HEK293 (cell line): ENCODE measurements around the gene CLMN.

ENCODE experiments used
- CTCF ChIA-PET: fragments of 350-600 bp; formaldehyde crosslinking; extraction: SDS; loops from one replicate; lab custom pipeline; 2021; ENCODE audit warnings: antibody characterized with exemption; lab: Yijun Ruan, JAX
- POLR2A ChIA-PET: fragments of 300-600 bp; formaldehyde crosslinking; extraction: SDS; loops from one replicate; lab custom pipeline; 2020; ENCODE audit warnings: antibody characterized with exemption, inconsistent platforms; lab: Yijun Ruan, JAX
- H3K27ac ChIP-seq: fragments of 200-500 bp; sonication (Bioruptor generic); 2 replicates; pipeline ENCODE4 v1.5.1; 2014; ENCODE audit warnings: low read depth, low read length, control low read depth, inconsistent platforms; ENCODE audit errors: extremely low read depth
- H3K36me3 ChIP-seq, 2 experiments: fragments of 200-500 bp in 1 of 2; sonication (Bioruptor generic) in 1 of 2; 1 replicate in 1 of 2; 2 replicates in 1 of 2; pipeline ENCODE4 v1.5.1; 2014 to 2017; ENCODE audit warnings: inconsistent platforms in 2 of 2, low read length in 2 of 2; ENCODE audit not compliant: control insufficient read depth in 2 of 2, insufficient read depth in 1 of 2
- H3K4me1 ChIP-seq: fragments of 200-500 bp; sonication (Bioruptor generic); 2 replicates; pipeline ENCODE4 v1.5.1; 2014; ENCODE audit warnings: mild to moderate bottlenecking, low read length, inconsistent platforms; ENCODE audit not compliant: control insufficient read depth, insufficient read depth
- H3K4me3 ChIP-seq: 2 replicates; pipeline ENCODE4 v1.5.1; 2011; ENCODE audit warnings: low read depth, mild to moderate bottlenecking, control low read depth, low read length, moderate library complexity
- H3K9me3 ChIP-seq: fragments of 200-500 bp; sonication (Bioruptor generic); 2 replicates; pipeline ENCODE4 v1.5.1; 2014; ENCODE audit warnings: low read depth, low read length, inconsistent platforms; ENCODE audit not compliant: control insufficient read depth, insufficient read depth
- FEZF1 ChIP-seq: fragments of 450-650 bp; formaldehyde crosslinking; IDR thresholded peaks from 2 replicates; pipeline ENCODE4 v1.5.1; 2016; ENCODE audit warnings: missing biosample characterization, missing genetic modification characterization
- OVOL3 ChIP-seq: fragments of 450-650 bp; formaldehyde crosslinking; IDR thresholded peaks from 2 replicates; pipeline ENCODE4 v1.5.1; 2016; ENCODE audit warnings: missing biosample characterization, missing genetic modification characterization
- SCRT2 ChIP-seq: fragments of 450-650 bp; formaldehyde crosslinking; IDR thresholded peaks from 2 replicates; pipeline ENCODE4 v1.5.1; 2016; ENCODE audit warnings: missing biosample characterization, missing genetic modification characterization
- ZBTB21 ChIP-seq: fragments of 450-650 bp; formaldehyde crosslinking; IDR thresholded peaks from 2 replicates; pipeline ENCODE4 v1.5.1; 2017; ENCODE audit warnings: missing biosample characterization, missing genetic modification characterization
- ZFHX2 ChIP-seq: fragments of 450-650 bp; formaldehyde crosslinking; conservative IDR thresholded peaks from 2 replicates; pipeline ENCODE4 v1.5.1; 2016; ENCODE audit warnings: missing biosample characterization, missing genetic modification characterization
- ZIC2 ChIP-seq: fragments of 450-650 bp; formaldehyde crosslinking; IDR thresholded peaks from 2 replicates; pipeline ENCODE4 v1.5.1; 2016; ENCODE audit warnings: missing biosample characterization, missing genetic modification characterization
- ZNF140 ChIP-seq: fragments of 450-650 bp; formaldehyde crosslinking; IDR thresholded peaks from 2 replicates; pipeline ENCODE4 v1.5.1; 2016; ENCODE audit warnings: missing biosample characterization, missing genetic modification characterization
- ZNF169 ChIP-seq: fragments of 450-650 bp; formaldehyde crosslinking; IDR thresholded peaks from 2 replicates; pipeline ENCODE4 v1.5.1; 2016; ENCODE audit warnings: missing biosample characterization, missing genetic modification characterization
- ZNF274 ChIP-seq, 2 experiments: fragments of 200-500 bp in 1 of 2; fragments of 450-650 bp in 1 of 2; sonication (Bioruptor generic) in 1 of 2; formaldehyde crosslinking in 1 of 2; IDR thresholded peaks; 2 replicates each; pipeline versions ENCODE4 v1.5.1 to v1.6.1; 2014 to 2016; ENCODE audit warnings: borderline replicate concordance in 1 of 2, inconsistent platforms in 1 of 2, low read length in 1 of 2, missing biosample characterization in 1 of 2, missing genetic modification characterization in 1 of 2
- ZNF335 ChIP-seq: fragments of 450-650 bp; formaldehyde crosslinking; conservative IDR thresholded peaks from 2 replicates; pipeline ENCODE4 v1.5.1; 2016; ENCODE audit warnings: missing biosample characterization, missing genetic modification characterization
- ZNF341 ChIP-seq: fragments of 450-650 bp; formaldehyde crosslinking; IDR thresholded peaks from 2 replicates; pipeline ENCODE4; 2016; ENCODE audit warnings: low read depth, missing biosample characterization, missing genetic modification characterization
- ZNF404 ChIP-seq: fragments of 450-650 bp; formaldehyde crosslinking; IDR thresholded peaks from 2 replicates; pipeline ENCODE4 v1.5.1; 2017; ENCODE audit warnings: missing biosample characterization, missing genetic modification characterization
- ZNF416 ChIP-seq: fragments of 450-650 bp; formaldehyde crosslinking; IDR thresholded peaks from 2 replicates; pipeline ENCODE4 v1.5.1; 2016; ENCODE audit warnings: missing biosample characterization, missing genetic modification characterization
- ZNF510 ChIP-seq: fragments of 450-650 bp; formaldehyde crosslinking; IDR thresholded peaks from 2 replicates; pipeline ENCODE4 v1.5.1; 2018; ENCODE audit warnings: mild to moderate bottlenecking, missing genetic modification characterization, missing biosample characterization; ENCODE audit not compliant: insufficient replicate concordance
- ZNF549 ChIP-seq: fragments of 450-650 bp; IDR thresholded peaks from 2 replicates; pipeline ENCODE4 v1.5.1; 2018; ENCODE audit warnings: missing biosample characterization, missing genetic modification characterization, mild to moderate bottlenecking, inconsistent platforms, moderate library complexity
- ZNF555 ChIP-seq: fragments of 450-650 bp; formaldehyde crosslinking; conservative IDR thresholded peaks from 2 replicates; pipeline ENCODE4 v1.5.1; 2017; ENCODE audit warnings: missing biosample characterization, mild to moderate bottlenecking, missing genetic modification characterization, inconsistent platforms
- ZNF560 ChIP-seq: fragments of 450-650 bp; formaldehyde crosslinking; IDR thresholded peaks from 2 replicates; pipeline ENCODE4 v1.5.1; 2017; ENCODE audit warnings: missing biosample characterization, missing genetic modification characterization, borderline replicate concordance
- ZNF571 ChIP-seq: fragments of 450-650 bp; formaldehyde crosslinking; IDR thresholded peaks from 2 replicates; pipeline ENCODE4 v1.5.0; 2017; ENCODE audit warnings: missing biosample characterization, missing genetic modification characterization
- ZNF654 ChIP-seq: fragments of 450-650 bp; formaldehyde crosslinking; IDR thresholded peaks from 2 replicates; pipeline ENCODE4 v1.5.1; 2016; ENCODE audit warnings: low read depth, missing biosample characterization, missing genetic modification characterization
- TF ChIP-seq, protein P1 (sequence below): fragments of 450-650 bp; formaldehyde crosslinking; IDR thresholded peaks from 2 replicates; pipeline ENCODE4 v1.5.1; 2016; ENCODE audit warnings: missing biosample characterization, missing genetic modification characterization, borderline replicate concordance
- TF ChIP-seq, protein P2 (sequence below): fragments of 450-650 bp; formaldehyde crosslinking; conservative IDR thresholded peaks from 2 replicates; pipeline ENCODE4 v1.5.1; 2016; ENCODE audit warnings: low read depth, missing biosample characterization, missing genetic modification characterization
- TF ChIP-seq, protein P3 (sequence below): fragments of 450-650 bp; IDR thresholded peaks from 2 replicates; pipeline ENCODE4 v1.5.1; 2018; ENCODE audit warnings: missing biosample characterization, mild to moderate bottlenecking, missing genetic modification characterization
- TF ChIP-seq, protein P4 (sequence below): fragments of 450-650 bp; formaldehyde crosslinking; IDR thresholded peaks from 2 replicates; pipeline ENCODE4 v1.5.1; 2016; ENCODE audit warnings: missing biosample characterization, missing genetic modification characterization
- TF ChIP-seq, protein P5 (sequence below): fragments of 450-650 bp; formaldehyde crosslinking; IDR thresholded peaks from 2 replicates; pipeline ENCODE4 v1.5.1; 2016; ENCODE audit warnings: missing biosample characterization, missing genetic modification characterization

CLMN gene

DNA sequence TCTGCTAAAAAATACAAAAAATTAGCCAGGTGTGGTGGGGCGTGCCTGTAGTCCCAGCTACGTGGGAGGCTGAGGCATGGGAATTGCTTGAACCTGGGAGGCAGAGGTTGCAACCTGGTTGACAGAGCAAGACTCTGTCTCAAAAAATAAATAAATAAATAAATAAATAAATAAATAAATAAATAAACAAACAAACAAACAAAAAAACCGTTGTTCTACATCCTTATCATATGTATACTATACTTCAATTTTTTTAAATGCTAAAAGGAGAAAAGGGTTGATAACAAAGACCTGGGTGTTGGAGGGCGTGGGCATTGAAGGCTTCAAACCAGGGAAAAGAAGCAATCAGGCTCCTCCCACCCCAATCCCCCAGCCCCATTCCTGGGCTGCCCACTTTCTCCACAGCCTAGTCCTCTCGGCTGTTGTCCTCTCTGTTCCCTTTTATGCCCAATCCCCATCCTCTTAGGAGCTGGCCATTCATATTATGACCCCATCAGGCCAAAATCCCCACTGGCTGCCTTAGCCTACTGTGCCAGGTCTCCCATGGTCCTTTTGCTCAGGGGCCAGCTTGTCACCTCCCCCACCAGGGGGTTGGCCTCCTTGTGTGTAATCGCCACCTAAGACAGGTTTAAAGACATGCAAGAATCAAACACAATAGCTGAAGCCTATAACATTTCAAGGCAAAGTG lies 30.2 kb downstream of the CLMN start:
- ChIA-PET CTCF (interaction anchor here (1.2 kb wide), 1 partner anchor 10 kb away, joined by 3 read pairs; no protein-coding TSS in a partner anchor), POLR2A (no interaction called here)
- Histone ChIP-seq H3K9me3 (no peaks in the 10 kb centered on the region), H3K4me1 (peaks cover 6% of the 10 kb centered on the region), H3K27ac (no peak overlapping the region), H3K4me3 (no peak overlapping the region), H3K36me3 (no peaks in the 10 kb centered on the region)
- TF ChIP-seq, protein P1, sequence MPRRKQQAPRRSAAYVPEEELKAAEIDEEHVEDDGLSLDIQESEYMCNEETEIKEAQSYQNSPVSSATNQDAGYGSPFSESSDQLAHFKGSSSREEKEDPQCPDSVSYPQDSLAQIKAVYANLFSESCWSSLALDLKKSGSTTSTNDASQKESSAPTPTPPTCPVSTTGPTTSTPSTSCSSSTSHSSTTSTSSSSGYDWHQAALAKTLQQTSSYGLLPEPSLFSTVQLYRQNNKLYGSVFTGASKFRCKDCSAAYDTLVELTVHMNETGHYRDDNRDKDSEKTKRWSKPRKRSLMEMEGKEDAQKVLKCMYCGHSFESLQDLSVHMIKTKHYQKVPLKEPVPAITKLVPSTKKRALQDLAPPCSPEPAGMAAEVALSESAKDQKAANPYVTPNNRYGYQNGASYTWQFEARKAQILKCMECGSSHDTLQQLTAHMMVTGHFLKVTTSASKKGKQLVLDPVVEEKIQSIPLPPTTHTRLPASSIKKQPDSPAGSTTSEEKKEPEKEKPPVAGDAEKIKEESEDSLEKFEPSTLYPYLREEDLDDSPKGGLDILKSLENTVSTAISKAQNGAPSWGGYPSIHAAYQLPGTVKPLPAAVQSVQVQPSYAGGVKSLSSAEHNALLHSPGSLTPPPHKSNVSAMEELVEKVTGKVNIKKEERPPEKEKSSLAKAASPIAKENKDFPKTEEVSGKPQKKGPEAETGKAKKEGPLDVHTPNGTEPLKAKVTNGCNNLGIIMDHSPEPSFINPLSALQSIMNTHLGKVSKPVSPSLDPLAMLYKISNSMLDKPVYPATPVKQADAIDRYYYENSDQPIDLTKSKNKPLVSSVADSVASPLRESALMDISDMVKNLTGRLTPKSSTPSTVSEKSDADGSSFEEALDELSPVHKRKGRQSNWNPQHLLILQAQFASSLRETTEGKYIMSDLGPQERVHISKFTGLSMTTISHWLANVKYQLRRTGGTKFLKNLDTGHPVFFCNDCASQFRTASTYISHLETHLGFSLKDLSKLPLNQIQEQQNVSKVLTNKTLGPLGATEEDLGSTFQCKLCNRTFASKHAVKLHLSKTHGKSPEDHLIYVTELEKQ (tag by site-specific recombination): no peak
- TF ChIP-seq SCRT2 (tag by site-specific recombination) (no peak), ZBTB21 (0 out of 2 replicates have a peak, but pooled peaks have one; percentile 20), ZNF654 (no peak), ZNF510 (tag by site-specific recombination) (peak; percentile 21), ZNF560 (0 out of 2 replicates have a peak, but pooled peaks have one; percentile 9), ZIC2 (tag by site-specific recombination) (peak; percentile 27; the same call in 1 of the 2 replicates), FEZF1 (no peak), ZNF571 (tag by site-specific recombination) (no peak), ZNF404 (0 out of 2 replicates have a peak, but pooled peaks have one; percentile 40), ZFHX2 (tag by site-specific recombination) (no peak), ZNF335 (tag by site-specific recombination) (no peak), ZNF274 (IDR thresholded peaks at IDR 0.05; ENCODE audit: low read length) (no peak), ZNF274 (tag by site-specific recombination; IDR thresholded peaks at IDR 0.05; ENCODE audit: borderline replicate concordance) (no peak), ZNF555 (tag by site-specific recombination) (peak; percentile 59), ZNF140 (tag by site-specific recombination) (peak; percentile 54; the same call in 1 of the 2 replicates), ZNF416 (tag by site-specific recombination) (no peak), ZNF169 (tag by site-specific recombination) (no peak), ZNF341 (no peak), ZNF549 (tag by site-specific recombination) (no peak), OVOL3 (tag by site-specific recombination) (no peak)
- TF ChIP-seq, protein P2, sequence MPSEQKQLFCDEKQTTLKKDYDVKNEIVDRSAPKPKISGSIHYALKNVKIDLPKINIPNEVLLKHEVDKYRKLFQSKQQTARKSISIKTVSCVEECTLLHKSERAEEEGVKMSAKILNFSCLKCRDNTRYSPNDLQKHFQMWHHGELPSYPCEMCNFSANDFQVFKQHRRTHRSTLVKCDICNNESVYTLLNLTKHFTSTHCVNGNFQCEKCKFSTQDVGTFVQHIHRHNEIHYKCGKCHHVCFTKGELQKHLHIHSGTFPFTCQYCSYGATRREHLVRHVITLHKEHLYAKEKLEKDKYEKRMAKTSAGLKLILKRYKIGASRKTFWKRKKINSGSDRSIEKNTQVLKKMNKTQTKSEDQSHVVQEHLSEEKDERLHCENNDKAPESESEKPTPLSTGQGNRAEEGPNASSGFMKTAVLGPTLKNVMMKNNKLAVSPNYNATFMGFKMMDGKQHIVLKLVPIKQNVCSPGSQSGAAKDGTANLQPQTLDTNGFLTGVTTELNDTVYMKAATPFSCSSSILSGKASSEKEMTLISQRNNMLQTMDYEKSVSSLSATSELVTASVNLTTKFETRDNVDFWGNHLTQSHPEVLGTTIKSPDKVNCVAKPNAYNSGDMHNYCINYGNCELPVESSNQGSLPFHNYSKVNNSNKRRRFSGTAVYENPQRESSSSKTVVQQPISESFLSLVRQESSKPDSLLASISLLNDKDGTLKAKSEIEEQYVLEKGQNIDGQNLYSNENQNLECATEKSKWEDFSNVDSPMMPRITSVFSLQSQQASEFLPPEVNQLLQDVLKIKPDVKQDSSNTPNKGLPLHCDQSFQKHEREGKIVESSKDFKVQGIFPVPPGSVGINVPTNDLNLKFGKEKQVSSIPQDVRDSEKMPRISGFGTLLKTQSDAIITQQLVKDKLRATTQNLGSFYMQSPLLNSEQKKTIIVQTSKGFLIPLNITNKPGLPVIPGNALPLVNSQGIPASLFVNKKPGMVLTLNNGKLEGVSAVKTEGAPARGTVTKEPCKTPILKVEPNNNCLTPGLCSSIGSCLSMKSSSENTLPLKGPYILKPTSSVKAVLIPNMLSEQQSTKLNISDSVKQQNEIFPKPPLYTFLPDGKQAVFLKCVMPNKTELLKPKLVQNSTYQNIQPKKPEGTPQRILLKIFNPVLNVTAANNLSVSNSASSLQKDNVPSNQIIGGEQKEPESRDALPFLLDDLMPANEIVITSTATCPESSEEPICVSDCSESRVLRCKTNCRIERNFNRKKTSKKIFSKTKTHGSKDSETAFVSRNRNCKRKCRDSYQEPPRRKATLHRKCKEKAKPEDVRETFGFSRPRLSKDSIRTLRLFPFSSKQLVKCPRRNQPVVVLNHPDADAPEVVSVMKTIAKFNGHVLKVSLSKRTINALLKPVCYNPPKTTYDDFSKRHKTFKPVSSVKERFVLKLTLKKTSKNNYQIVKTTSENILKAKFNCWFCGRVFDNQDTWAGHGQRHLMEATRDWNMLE (tag by site-specific recombination): peak; percentile 72
- TF ChIP-seq, protein P3, sequence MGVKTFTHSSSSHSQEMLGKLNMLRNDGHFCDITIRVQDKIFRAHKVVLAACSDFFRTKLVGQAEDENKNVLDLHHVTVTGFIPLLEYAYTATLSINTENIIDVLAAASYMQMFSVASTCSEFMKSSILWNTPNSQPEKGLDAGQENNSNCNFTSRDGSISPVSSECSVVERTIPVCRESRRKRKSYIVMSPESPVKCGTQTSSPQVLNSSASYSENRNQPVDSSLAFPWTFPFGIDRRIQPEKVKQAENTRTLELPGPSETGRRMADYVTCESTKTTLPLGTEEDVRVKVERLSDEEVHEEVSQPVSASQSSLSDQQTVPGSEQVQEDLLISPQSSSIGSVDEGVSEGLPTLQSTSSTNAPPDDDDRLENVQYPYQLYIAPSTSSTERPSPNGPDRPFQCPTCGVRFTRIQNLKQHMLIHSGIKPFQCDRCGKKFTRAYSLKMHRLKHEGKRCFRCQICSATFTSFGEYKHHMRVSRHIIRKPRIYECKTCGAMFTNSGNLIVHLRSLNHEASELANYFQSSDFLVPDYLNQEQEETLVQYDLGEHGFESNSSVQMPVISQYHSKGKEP: no peak
- TF ChIP-seq, protein P4, sequence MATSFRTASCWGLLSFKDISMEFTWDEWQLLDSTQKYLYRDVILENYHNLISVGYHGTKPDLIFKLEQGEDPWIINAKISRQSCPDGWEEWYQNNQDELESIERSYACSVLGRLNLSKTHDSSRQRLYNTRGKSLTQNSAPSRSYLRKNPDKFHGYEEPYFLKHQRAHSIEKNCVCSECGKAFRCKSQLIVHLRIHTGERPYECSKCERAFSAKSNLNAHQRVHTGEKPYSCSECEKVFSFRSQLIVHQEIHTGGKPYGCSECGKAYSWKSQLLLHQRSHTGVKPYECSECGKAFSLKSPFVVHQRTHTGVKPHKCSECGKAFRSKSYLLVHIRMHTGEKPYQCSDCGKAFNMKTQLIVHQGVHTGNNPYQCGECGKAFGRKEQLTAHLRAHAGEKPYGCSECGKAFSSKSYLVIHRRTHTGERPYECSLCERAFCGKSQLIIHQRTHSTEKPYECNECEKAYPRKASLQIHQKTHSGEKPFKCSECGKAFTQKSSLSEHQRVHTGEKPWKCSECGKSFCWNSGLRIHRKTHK (tag by site-specific recombination): no peak
- TF ChIP-seq, protein P5, sequence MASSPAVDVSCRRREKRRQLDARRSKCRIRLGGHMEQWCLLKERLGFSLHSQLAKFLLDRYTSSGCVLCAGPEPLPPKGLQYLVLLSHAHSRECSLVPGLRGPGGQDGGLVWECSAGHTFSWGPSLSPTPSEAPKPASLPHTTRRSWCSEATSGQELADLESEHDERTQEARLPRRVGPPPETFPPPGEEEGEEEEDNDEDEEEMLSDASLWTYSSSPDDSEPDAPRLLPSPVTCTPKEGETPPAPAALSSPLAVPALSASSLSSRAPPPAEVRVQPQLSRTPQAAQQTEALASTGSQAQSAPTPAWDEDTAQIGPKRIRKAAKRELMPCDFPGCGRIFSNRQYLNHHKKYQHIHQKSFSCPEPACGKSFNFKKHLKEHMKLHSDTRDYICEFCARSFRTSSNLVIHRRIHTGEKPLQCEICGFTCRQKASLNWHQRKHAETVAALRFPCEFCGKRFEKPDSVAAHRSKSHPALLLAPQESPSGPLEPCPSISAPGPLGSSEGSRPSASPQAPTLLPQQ (tag by site-specific recombination): no peak
